Activated CD4-positive, alpha-beta memory T cell treated with anti-CD3 and anti-CD28 coated beads, Interleukin-2, amount 10 ng/mL, durations not matched to agents 7 days and 5 days (primary cell): ENCODE data around the gene EPB41. TPM values are rescaled to one million over a fixed set of nuclear protein-coding genes. Genes with fewer than 3 reads are reported as not detected.
"Not testable (repeated sequence)": the region's sequence is repeated elsewhere in the genome, so short reads cannot be mapped to it uniquely, and the experiment has no call there.

Source experiments
- CTCF ChIA-PET: fragments of 350-600 bp; sonication (Branson Sonifier 250); formaldehyde crosslinking; loops from one replicate; lab custom pipeline; 2021; ENCODE audit warnings: antibody characterized with exemption, inconsistent platforms; lab: Charles Lee
- POLR2A ChIA-PET: fragments of 350-600 bp; sonication (Branson Sonifier 250); formaldehyde crosslinking; loops from one replicate; lab custom pipeline; 2021; ENCODE audit warnings: antibody characterized with exemption; lab: Charles Lee
- DNase-seq: peaks from one replicate; pipeline ENCODE4 v3.0.0-alpha.2; 2020
- H3K27ac Mint-ChIP-seq: one replicate; pipeline ENCODE4 v1.8.0; 2021; ENCODE audit warnings: mild to moderate bottlenecking, mixed read lengths
- H3K27me3 Mint-ChIP-seq: one replicate; pipeline ENCODE4 v1.8.0; 2021; ENCODE audit warnings: mixed read lengths
- H3K36me3 Mint-ChIP-seq: one replicate; pipeline ENCODE4 v1.8.0; 2021; ENCODE audit warnings: low read depth, mixed read lengths
- H3K4me1 Mint-ChIP-seq: one replicate; pipeline ENCODE4 v1.8.0; 2021; ENCODE audit warnings: mixed read lengths
- H3K4me3 Mint-ChIP-seq: one replicate; pipeline ENCODE4 v1.8.0; 2021; ENCODE audit warnings: mild to moderate bottlenecking, mixed read lengths
- H3K9me3 Mint-ChIP-seq: one replicate; pipeline ENCODE4 v1.8.0; 2021; ENCODE audit warnings: mixed read lengths
- total RNA-seq, 2 experiments: library from RNA; stranded (reverse); gene quantifications; one replicate each; pipeline ENCODE4 v1.2.3, GENCODE V29; 2021

The EPB41 gene
- total RNA-seq, 2 experiments from 2014 or later: 95.0 to 97.6 TPM

DNA sequence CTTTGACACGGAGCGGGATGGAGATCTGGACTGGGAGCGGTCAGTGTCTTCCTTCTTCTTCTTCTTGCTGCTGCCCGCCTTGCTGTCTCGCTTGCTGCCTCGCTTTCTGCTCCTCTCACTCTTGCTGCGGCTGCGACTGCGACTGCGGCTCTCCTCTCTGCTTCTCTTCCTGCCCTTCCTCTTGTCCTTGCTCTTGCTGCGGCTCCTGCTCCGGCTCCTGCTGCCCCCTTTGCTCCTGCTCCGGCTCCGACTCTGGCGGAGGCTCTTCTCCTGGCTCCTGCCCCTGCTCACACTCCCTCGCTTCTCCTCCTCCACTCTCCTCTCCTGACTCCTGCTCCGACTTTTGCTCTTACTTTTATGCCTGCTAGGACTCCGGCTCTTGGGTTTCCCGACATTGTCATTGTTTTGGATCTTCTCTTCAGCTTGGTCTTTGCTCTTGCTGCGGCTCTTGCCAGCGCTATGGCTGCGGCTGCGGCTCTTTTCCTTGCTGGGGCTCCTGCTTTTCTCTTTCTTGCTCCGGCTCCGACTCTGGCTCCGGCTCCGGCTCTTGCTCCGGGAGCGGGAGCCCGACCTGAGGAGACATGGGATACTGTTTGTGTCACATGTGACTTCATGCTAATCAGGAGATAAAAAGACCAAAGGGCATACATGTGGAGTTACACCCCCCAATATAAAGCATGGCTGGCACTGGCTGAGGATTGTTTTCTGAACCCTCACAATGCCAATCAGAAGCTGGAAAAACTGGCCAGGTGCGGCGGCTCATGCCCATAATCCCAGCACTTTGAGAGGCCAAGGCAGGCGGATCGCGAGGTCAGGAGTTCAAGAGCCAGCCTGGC is 234.5 kb downstream of the EPB41 start:
- Mint-ChIP-seq H3K4me3 (no peak overlapping the region), H3K36me3 (peaks cover 84% of the 10 kb centered on the region), H3K9me3 (no peaks in the 10 kb centered on the region), H3K27ac (no peak overlapping the region), H3K27me3 (no peaks in the 10 kb centered on the region), H3K4me1 (no peaks in the 10 kb centered on the region)
- no peak for DNase-seq
- ChIA-PET POLR2A (no interaction called here), CTCF (interaction anchor here (0.7 kb wide), 1 partner anchor 95 kb away, joined by 3 read pairs; no protein-coding TSS in a partner anchor)

- H3K27ac Mint-ChIP-seq, H3K27me3 Mint-ChIP-seq, CTCF ChIA-PET, H3K4me1 Mint-ChIP-seq, DNase-seq, H3K9me3 Mint-ChIP-seq, H3K4me3 Mint-ChIP-seq, POLR2A ChIA-PET: not testable (repeated sequence)
- peaks cover 91% of the 10 kb centered on the region for H3K36me3 Mint-ChIP-seq
These were observed 236.0 kb downstream of the EPB41 start for GRCh38 chr1:29150346-29150745.

DNA sequence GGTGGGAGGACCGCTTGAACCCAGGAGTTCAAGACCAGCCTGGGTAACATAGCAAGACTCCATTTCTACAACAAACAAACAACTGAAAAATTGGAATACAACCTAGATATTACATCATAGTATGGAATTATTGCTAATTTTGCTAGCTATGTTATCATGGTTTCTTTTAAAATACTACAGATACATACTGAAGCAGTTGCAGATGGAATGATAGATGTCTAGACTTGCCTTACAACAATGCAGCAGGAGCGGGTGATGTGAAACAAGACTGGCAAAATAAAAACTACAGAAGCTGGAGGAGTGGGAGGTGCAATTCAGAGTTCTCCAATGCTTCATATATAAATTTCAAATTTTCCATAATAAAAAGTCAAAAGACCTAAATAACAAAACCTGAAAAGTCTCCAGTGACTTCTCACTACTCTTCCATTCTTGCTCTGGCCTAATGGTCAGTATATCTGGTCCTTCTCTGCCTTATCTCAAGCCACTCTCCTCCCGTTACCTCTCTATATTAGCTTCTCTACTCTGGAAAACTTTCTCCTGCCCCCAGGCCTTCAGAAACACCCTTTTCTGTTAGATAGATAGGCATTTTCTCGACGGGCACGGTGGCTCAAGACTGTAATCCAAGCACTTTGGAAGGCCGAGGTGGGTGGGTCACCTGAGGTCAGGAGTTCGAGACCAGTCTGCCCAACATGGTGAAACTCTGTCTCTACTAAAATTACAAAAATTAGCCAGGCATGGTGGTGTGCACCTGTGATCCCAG is 237.9 kb downstream of the EPB41 start:
- Mint-ChIP-seq H3K27me3 (no peaks in the 10 kb centered on the region), H3K36me3 (peaks cover 87% of the 10 kb centered on the region), H3K4me1 (no peaks in the 10 kb centered on the region), H3K9me3 (no peaks in the 10 kb centered on the region), H3K27ac (no peak overlapping the region), H3K4me3 (no peak overlapping the region)
- POLR2A ChIA-PET: interaction anchor here (1.6 kb wide), 1 partner anchor 29 kb away, joined by 5 read pairs; the partner anchor contains the start of gene SRSF4
- CTCF ChIA-PET: interaction anchor here (0.6 to 1.3 kb wide), 3 partner anchors 9 to 193 kb away, joined by 3 to 4 read pairs (median 3); no protein-coding TSS in a partner anchor
- DNase-seq: no peak

GRCh38 chr1:29156543-29157268 is 242.3 kb downstream of the EPB41 start:
- POLR2A ChIA-PET: interaction anchor here (1.5 kb wide), 1 partner anchor 24 kb away, joined by 6 read pairs; the partner anchor contains the start of gene SRSF4
- Mint-ChIP-seq H3K27me3 (no peaks in the 10 kb centered on the region), H3K4me3 (no peak overlapping the region), H3K9me3 (no peaks in the 10 kb centered on the region), H3K36me3 (peaks cover 76% of the 10 kb centered on the region), H3K4me1 (peaks cover 7% of the 10 kb centered on the region), H3K27ac (no peak overlapping the region)
- CTCF ChIA-PET: interaction anchor here (0.9 to 1.3 kb wide), 3 partner anchors 15 to 46 kb away, joined by 3 to 4 read pairs (median 3); partner anchors contain the start of gene SRSF4
- no peak for DNase-seq

GRCh38 chr1:29157269-29157601 is 242.9 kb downstream of the EPB41 start:
- Mint-ChIP-seq H3K36me3 (peaks cover 70% of the 10 kb centered on the region), H3K9me3 (no peaks in the 10 kb centered on the region), H3K27ac (no peak overlapping the region), H3K4me3 (no peak overlapping the region), H3K27me3 (no peaks in the 10 kb centered on the region), H3K4me1 (peaks cover 10% of the 10 kb centered on the region)
- no peak for DNase-seq
- POLR2A ChIA-PET: interaction anchor here (1.5 kb wide), 1 partner anchor 23 kb away, joined by 6 read pairs; the partner anchor contains the start of gene SRSF4
- CTCF ChIA-PET: interaction anchor here (0.9 to 1.3 kb wide), 3 partner anchors 14 to 45 kb away, joined by 3 to 4 read pairs (median 3); partner anchors contain the start of gene SRSF4

- CTCF ChIA-PET: no interaction called here
- H3K27me3 Mint-ChIP-seq: no peaks in the 10 kb centered on the region
- no peak overlapping the region for H3K27ac Mint-ChIP-seq
- H3K4me1 Mint-ChIP-seq: peaks cover 22% of the 10 kb centered on the region
- DNase-seq: no peak
- no peaks in the 10 kb centered on the region for H3K9me3 Mint-ChIP-seq
- POLR2A ChIA-PET: interaction anchor here (1.2 kb wide), 1 partner anchor 20 kb away, joined by 4 read pairs; no protein-coding TSS in a partner anchor
- H3K36me3 Mint-ChIP-seq: peaks cover 71% of the 10 kb centered on the region
- no peak overlapping the region for H3K4me3 Mint-ChIP-seq
These were observed 245.4 kb downstream of the EPB41 start for GRCh38 chr1:29159773-29160172.

DNA sequence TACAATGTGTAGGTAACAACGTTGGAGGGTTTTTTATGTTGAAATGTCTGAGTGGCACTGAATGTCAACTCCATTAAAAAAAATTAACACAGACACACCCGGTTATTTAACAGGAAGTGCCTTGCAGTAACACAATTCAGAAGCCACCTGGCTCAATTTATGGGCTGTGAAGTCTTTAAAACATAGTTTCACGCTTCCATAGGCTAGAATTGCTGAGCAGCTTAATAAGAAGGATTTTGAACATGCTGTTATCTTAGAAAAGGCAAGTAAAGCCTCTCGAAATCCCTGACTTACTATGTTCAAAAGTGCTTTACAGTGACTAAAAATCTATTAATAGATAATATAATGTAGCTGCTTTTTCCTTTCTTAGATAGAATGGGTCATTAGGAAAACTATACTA is 247.7 kb downstream of the EPB41 start:
- no peak overlapping the region for H3K27ac Mint-ChIP-seq
- ChIA-PET POLR2A (interaction anchor here (2.0 kb wide), 1 partner anchor 19 kb away, joined by 12 read pairs; the partner anchor contains the start of gene SRSF4), CTCF (interaction anchor here (1.2 to 1.5 kb wide), 2 partner anchors 35 to 40 kb away, joined by 3 to 4 read pairs; no protein-coding TSS in a partner anchor)
- peaks cover 79% of the 10 kb centered on the region for H3K36me3 Mint-ChIP-seq
- no peak overlapping the region for H3K4me3 Mint-ChIP-seq
- no peak for DNase-seq
- no peaks in the 10 kb centered on the region for H3K9me3 Mint-ChIP-seq
- H3K4me1 Mint-ChIP-seq: peaks cover 43% of the 10 kb centered on the region
- H3K27me3 Mint-ChIP-seq: no peaks in the 10 kb centered on the region

- H3K27ac Mint-ChIP-seq: no peak overlapping the region
- POLR2A ChIA-PET: no interaction called here
- no peak for DNase-seq
- CTCF ChIA-PET: interaction anchor here (1.2 to 1.5 kb wide), 2 partner anchors 35 to 40 kb away, joined by 3 to 4 read pairs; no protein-coding TSS in a partner anchor
- H3K36me3 Mint-ChIP-seq: peaks cover 74% of the 10 kb centered on the region
- H3K9me3 Mint-ChIP-seq: no peaks in the 10 kb centered on the region
- peaks cover 46% of the 10 kb centered on the region for H3K4me1 Mint-ChIP-seq
- H3K4me3 Mint-ChIP-seq: no peak overlapping the region
- H3K27me3 Mint-ChIP-seq: no peaks in the 10 kb centered on the region
These were observed 248.2 kb downstream of the EPB41 start for GRCh38 chr1:29162476-29163138.

GRCh38 chr1:29164588-29164987 is 250.2 kb downstream of the EPB41 start:
- no peak for DNase-seq
- POLR2A ChIA-PET: interaction anchor here (9.2 kb wide), 1 partner anchor 16 kb away, joined by 108 read pairs; the partner anchor contains the start of gene SRSF4
- no peak overlapping the region for H3K27ac Mint-ChIP-seq
- H3K9me3 Mint-ChIP-seq: no peaks in the 10 kb centered on the region
- no peak overlapping the region for H3K4me3 Mint-ChIP-seq
- peaks cover 59% of the 10 kb centered on the region for H3K4me1 Mint-ChIP-seq
- H3K36me3 Mint-ChIP-seq: peaks cover 69% of the 10 kb centered on the region
- no peaks in the 10 kb centered on the region for H3K27me3 Mint-ChIP-seq
- CTCF ChIA-PET: interaction anchor here (0.6 kb wide), 1 partner anchor 27 kb away, joined by 3 read pairs; no protein-coding TSS in a partner anchor

- Mint-ChIP-seq H3K9me3 (no peaks in the 10 kb centered on the region), H3K4me1 (peaks cover 68% of the 10 kb centered on the region), H3K27me3 (no peaks in the 10 kb centered on the region), H3K27ac (peak overlapping the region; percentile 28), H3K36me3 (peaks cover 74% of the 10 kb centered on the region), H3K4me3 (no peak overlapping the region)
- no peak for DNase-seq
- ChIA-PET CTCF (interaction anchor here (0.8 to 1.4 kb wide), 4 partner anchors 29 to 36 kb away, joined by 3 to 4 read pairs (median 4); no protein-coding TSS in a partner anchor), POLR2A (interaction anchor here (0.6 to 9.2 kb wide), 4 partner anchors 10 to 1651 kb away, joined by 3 to 108 read pairs (median 3); partner anchors contain the start of gene SRSF4)
These were observed 252.0 kb downstream of the EPB41 start for GRCh38 chr1:29166291-29166878.

- ChIA-PET CTCF (interaction anchor here (0.7 to 1.5 kb wide), 5 partner anchors 14 to 744 kb away, joined by 3 to 8 read pairs (median 3); partner anchors contain the start of gene SRSF4), POLR2A (interaction anchor here (1.3 to 9.2 kb wide), 2 partner anchors 13 to 29 kb away, joined by 3 to 108 read pairs; partner anchors contain the start of gene SRSF4)
- Mint-ChIP-seq H3K27me3 (no peaks in the 10 kb centered on the region), H3K9me3 (no peaks in the 10 kb centered on the region), H3K4me3 (no peak overlapping the region), H3K4me1 (peaks cover 73% of the 10 kb centered on the region), H3K27ac (no peak overlapping the region), H3K36me3 (peaks cover 80% of the 10 kb centered on the region)
- DNase-seq: no peak
These were observed 253.5 kb downstream of the EPB41 start for GRCh38 chr1:29167904-29168303.
